NB4 (cell line): Measurements from ENCODE around the gene MAST4.

ENCODE experiments used
- DNase-seq: peaks from one replicate; pipeline ENCODE4 v3.0.0; 2010; ENCODE audit warnings: low read depth
- H3K4me3 ChIP-seq: one replicate; pipeline ENCODE4 v1.5.1; 2011; ENCODE audit warnings: mild to moderate bottlenecking, low read depth, low read length, moderate library complexity
- CTCF ChIP-seq: IDR thresholded peaks from one replicate; pipeline ENCODE4 v1.5.1; 2012; ENCODE audit warnings: low read depth, low read length
- MAX ChIP-seq: IDR thresholded peaks from 2 replicates; pipeline ENCODE4 v1.6.1; 2011; ENCODE audit warnings: low read depth, low read length
- MYC ChIP-seq: IDR thresholded peaks from 2 replicates; pipeline ENCODE4 v1.6.1; 2011; ENCODE audit warnings: low read depth, low read length
- POLR2A ChIP-seq: IDR thresholded peaks from 2 replicates; pipeline ENCODE4 v1.6.1; 2011; ENCODE audit warnings: mild to moderate bottlenecking; ENCODE audit not compliant: insufficient read length; ENCODE audit errors: extremely low read depth

Gene MAST4

GRCh38 chr5:67037171-67037570, 441.0 kb downstream of the MAST4 start:
- no peak overlapping the region for H3K4me3 ChIP-seq
- DNase-seq: no peak
- TF ChIP-seq MYC (no peak), POLR2A (no peak), CTCF (no peak), MAX (no peak)

GRCh38 chr5:67038817-67039603, 442.8 kb downstream of the MAST4 start:
- no peak for TF ChIP-seq MAX
- TF ChIP-seq CTCF: no peak
- no peak for TF ChIP-seq MYC
- no peak for TF ChIP-seq POLR2A
- no peak overlapping the region for H3K4me3 ChIP-seq
- DNase-seq: no peak

DNA sequence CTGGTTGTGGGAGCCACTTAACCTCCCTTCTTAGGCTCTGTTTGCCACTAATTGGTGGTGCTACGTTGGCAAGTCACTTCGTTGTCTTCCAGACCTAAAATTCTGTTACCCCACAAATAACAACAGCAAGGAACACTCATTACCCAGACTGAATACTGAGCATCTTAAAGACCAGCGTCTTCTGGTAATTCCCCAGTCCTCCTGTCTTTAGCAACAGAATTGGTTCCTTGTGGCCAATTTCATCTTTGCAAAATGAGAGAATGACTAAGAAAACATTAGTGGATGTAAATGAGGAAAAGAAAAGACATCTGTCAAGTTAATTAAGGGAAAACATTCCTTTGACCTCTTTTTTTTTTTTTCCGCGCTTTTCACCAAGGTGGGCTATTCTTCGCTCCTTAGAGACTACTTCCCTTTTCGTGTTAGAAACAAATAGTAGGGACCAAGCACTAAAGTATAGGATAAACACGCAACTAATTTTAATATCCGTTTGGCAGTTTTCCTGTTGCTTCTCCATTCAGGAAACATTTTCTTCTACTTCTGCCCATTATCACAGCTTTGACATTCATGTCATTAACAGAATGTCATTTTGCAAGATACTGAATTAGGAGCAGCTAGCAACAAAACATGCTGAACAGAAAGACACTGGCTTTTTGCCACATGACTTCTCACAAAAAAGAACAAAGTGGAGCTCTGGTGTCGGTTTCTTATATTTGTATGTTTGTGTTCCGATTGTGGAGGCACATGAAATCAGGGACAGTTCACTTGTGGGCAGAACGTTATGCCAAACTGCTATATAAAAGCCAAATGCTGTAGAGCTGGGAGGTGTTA, 446.2 kb downstream of the MAST4 start:
- H3K4me3 ChIP-seq: no peak overlapping the region
- TF ChIP-seq MAX (no peak), CTCF (no peak), POLR2A (no peak), MYC (no peak)
- no peak for DNase-seq

DNA sequence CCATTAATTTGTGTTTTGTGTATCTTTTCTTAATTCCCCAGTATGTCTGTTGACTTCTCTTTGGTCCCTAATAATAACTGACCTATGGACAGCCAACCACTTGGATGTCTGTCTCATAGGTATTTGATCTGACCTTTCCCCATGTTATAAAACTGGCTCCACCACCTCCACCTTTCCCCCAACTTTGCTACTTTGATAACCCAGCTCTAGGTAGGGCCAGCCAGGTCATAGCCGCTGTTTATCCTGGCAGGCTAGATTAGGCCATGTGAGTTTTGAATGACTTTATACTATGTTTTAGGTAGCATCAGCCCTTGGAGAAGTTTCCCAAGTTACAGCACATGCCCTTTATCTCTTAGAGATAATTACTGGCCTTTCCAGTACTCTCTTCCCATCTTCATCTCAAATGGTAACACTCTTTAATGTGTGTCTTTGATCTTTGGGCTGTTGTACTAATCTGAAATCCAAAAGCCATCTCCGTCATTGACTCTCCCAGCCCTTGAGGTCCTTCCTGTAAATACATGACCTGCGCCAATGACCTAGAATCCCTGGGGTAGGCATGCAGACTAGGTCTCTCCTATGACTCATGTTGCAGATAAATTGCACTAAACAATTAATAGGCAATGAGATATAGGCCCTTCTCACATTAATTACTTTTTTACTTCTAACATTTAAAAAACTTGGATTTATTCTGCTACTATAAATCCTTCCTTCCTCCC, 447.8 kb downstream of the MAST4 start:
- DNase-seq: no peak
- no peak overlapping the region for H3K4me3 ChIP-seq
- TF ChIP-seq MAX: no peak
- TF ChIP-seq CTCF: no peak
- TF ChIP-seq MYC: no peak
- no peak for TF ChIP-seq POLR2A

DNA sequence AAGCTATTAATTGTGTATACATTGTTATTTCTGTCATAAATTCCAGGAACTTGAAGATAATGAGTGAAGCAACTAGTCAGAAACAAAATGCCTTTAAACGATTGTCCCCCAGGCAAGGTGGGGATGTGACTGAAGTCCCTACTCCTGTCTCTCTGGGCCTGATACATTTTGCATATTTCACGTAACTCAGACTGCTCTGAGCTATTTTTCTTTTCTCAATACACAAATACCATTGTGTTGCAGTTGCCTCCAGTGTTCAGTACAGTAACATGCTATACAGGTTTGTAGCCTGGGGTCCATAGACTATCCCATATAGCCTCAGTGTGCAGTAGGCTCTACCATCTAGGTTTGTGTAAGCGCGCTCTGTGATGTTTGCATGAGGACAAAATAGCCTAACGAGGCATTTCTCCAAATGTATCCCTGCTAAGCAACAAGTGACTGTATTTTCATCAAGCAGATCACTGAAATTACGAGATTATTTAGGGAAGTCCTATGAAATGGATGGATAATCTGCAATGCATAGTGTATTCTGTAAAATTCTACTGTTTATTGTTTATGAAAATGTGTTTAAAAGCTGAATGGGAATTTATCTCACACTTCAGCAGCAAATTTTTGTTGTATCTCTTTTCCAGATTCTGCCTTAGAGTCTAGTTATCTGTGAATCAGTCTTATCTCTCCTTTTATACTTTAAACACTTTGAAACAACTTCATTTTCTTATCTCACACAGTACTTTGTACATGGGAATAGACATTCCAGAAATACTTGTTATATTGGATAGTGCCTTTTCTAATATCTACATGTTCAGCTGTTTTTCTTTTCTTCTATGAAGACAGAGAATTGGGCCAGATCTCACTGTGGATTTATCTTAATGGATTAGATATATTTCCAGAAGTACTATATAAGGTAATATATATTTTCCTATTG, 449.9 kb downstream of the MAST4 start:
- no peak for TF ChIP-seq CTCF
- TF ChIP-seq POLR2A: no peak
- TF ChIP-seq MAX: no peak
- no peak for TF ChIP-seq MYC
- H3K4me3 ChIP-seq: no peak overlapping the region
- no peak for DNase-seq
